MM.1S (cell line): Measurements from ENCODE around the gene CDC25A.

ENCODE experiments used
- DNase-seq: peaks from one replicate; pipeline ENCODE4 v3.0.0-alpha.2; 2015
- H2AFZ ChIP-seq: fragments of 300-600 bp; sonication (generic); 2 replicates; pipeline ENCODE4 v1.6.0; 2016; ENCODE audit warnings: antibody characterized with exemption, low read length
- H3F3A ChIP-seq: fragments of 300-600 bp; sonication (generic); 2 replicates; pipeline ENCODE4 v1.6.1; 2016; ENCODE audit warnings: mild to moderate bottlenecking, antibody characterized with exemption, low read length, moderate library complexity, mixed read lengths; ENCODE audit not compliant: insufficient read depth
- H3K27ac ChIP-seq: fragments of 300-600 bp; sonication (generic); 2 replicates; pipeline ENCODE4 v1.5.1; 2016; ENCODE audit warnings: mild to moderate bottlenecking, low read length
- H3K27me3 ChIP-seq: fragments of 300-600 bp; sonication (generic); replicated peaks from 2 replicates; pipeline ENCODE4 v1.6.0; 2016; ENCODE audit warnings: low read length; ENCODE audit not compliant: insufficient read depth
- H3K36me3 ChIP-seq: fragments of 300-600 bp; sonication (generic); replicated peaks from 2 replicates; pipeline ENCODE4 v1.6.1; 2016; ENCODE audit warnings: mild to moderate bottlenecking, low read length, mixed read lengths; ENCODE audit not compliant: insufficient read depth
- H3K4me1 ChIP-seq: fragments of 300-600 bp; sonication (generic); 2 replicates; pipeline ENCODE4 v1.6.1; 2016; ENCODE audit warnings: low read length, mixed read lengths
- H3K4me2 ChIP-seq: fragments of 300-600 bp; sonication (generic); 2 replicates; pipeline ENCODE4 v1.6.0; 2016; ENCODE audit warnings: low read depth, low read length
- H3K4me3 ChIP-seq: fragments of 300-600 bp; sonication (generic); 2 replicates; pipeline ENCODE4 v1.5.1; 2016; ENCODE audit warnings: low read length, mixed read lengths
- H3K79me2 ChIP-seq: fragments of 300-600 bp; sonication (generic); 2 replicates; pipeline ENCODE4 v1.6.1; 2016; ENCODE audit warnings: mixed run types, low read length, mixed read lengths
- H3K9ac ChIP-seq: fragments of 300-600 bp; sonication (generic); 2 replicates; pipeline ENCODE4 v1.6.1; 2016; ENCODE audit warnings: low read length, mixed read lengths
- H3K9me2 ChIP-seq: fragments of 300-600 bp; sonication (generic); replicated peaks from 2 replicates; pipeline ENCODE4 v1.6.1; 2016; ENCODE audit warnings: mild to moderate bottlenecking, low read length, mixed read lengths; ENCODE audit not compliant: insufficient read depth
- H3K9me3 ChIP-seq: fragments of 300-600 bp; sonication (generic); replicated peaks from 2 replicates; pipeline ENCODE4 v1.6.1; 2016; ENCODE audit warnings: mild to moderate bottlenecking, low read length, mixed read lengths; ENCODE audit not compliant: insufficient read depth
- H4K20me1 ChIP-seq: fragments of 300-600 bp; sonication (generic); 2 replicates; pipeline ENCODE4 v1.6.1; 2016; ENCODE audit warnings: mild to moderate bottlenecking, low read length, moderate library complexity, mixed read lengths; ENCODE audit not compliant: insufficient read depth
- EZH2 ChIP-seq: fragments of 300-600 bp; sonication (generic); optimal IDR thresholded peaks from 2 replicates; pipeline ENCODE3; 2017; ENCODE audit warnings: low read depth, mild to moderate bottlenecking, antibody characterized with exemption, low read length, mixed read lengths
- EZH2phosphoT487 ChIP-seq: fragments of 300-600 bp; sonication (generic); IDR thresholded peaks from 2 replicates; pipeline ENCODE4 v1.6.1; 2018; ENCODE audit warnings: antibody characterized with exemption, low read length
- TF ChIP-seq, protein P1 (sequence below): fragments of 300-600 bp; sonication (generic); IDR thresholded peaks from 2 replicates; pipeline ENCODE4 v1.5.1; 2016; ENCODE audit warnings: antibody characterized with exemption, low read length, mixed read lengths

CDC25A gene

DNA sequence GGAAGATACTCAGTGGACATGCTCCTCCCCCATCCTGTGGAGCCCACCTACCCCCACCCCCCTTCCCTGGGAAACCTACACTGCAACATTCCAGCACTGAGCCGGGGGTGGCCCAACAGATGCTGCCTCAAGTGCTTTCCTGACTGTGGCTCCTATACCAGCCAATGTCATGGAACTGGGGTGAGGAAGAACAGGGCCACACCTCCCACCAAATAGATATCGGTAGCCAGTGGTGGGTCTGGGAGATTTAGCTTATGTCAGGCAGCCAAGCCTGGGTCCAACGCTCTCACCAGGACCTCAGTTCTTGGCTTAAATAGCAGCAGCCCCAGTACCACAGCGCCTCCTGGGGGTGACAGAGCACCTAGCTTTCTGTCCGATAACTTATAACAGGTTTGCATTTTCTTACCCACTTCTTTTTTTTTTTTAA is 30.3 kb downstream of the CDC25A start:
- Histone ChIP-seq H3K27ac (no peak overlapping the region), H3K9ac (no peak overlapping the region)

DNA sequence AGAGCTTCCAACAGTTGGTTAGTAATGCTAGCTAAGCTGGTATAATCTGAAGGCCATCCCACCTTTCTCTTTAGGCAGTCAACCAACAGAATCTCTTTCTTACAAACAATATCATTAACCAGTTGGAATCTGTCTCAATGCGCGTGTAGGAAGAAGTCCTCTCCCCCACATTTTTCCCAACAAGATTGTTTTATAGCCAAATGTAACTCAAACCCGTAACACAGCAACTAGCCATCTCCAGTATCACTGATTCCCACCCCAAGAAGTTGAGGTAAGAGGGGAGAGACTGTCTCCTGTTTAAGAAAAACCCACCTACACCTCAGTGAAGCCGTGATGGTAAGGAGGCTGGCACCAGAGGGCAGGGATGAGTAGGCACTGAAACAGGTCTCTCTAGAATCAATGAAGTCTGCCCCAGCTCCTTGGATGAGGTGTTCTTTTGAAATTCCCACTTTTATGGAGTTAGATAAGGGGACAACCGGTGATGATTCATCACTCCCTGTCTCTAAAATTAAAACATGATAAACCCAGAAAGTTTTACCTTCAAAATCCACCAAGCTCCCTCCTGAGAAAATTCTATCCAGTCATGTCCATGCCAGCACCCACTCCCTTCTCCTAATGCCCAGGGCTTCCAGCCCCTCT is 30.9 kb downstream of the CDC25A start:
- no peak overlapping the region for H2AFZ ChIP-seq
- H3K4me3 ChIP-seq: no peak overlapping the region
- peaks cover 10% of the 10 kb centered on the region for H3K36me3 ChIP-seq
- H3K79me2 ChIP-seq: no peaks in the 10 kb centered on the region
- no peak overlapping the region for H3K9ac ChIP-seq
- H3K27ac ChIP-seq: no peak overlapping the region
- no peak overlapping the region for H3K4me2 ChIP-seq
- no peaks in the 10 kb centered on the region for H3K9me3 ChIP-seq
- no peak for TF ChIP-seq EZH2
- TF ChIP-seq, protein P1, sequence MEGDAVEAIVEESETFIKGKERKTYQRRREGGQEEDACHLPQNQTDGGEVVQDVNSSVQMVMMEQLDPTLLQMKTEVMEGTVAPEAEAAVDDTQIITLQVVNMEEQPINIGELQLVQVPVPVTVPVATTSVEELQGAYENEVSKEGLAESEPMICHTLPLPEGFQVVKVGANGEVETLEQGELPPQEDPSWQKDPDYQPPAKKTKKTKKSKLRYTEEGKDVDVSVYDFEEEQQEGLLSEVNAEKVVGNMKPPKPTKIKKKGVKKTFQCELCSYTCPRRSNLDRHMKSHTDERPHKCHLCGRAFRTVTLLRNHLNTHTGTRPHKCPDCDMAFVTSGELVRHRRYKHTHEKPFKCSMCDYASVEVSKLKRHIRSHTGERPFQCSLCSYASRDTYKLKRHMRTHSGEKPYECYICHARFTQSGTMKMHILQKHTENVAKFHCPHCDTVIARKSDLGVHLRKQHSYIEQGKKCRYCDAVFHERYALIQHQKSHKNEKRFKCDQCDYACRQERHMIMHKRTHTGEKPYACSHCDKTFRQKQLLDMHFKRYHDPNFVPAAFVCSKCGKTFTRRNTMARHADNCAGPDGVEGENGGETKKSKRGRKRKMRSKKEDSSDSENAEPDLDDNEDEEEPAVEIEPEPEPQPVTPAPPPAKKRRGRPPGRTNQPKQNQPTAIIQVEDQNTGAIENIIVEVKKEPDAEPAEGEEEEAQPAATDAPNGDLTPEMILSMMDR: no peak
- TF ChIP-seq EZH2phosphoT487: no peak
- H4K20me1 ChIP-seq: no peaks in the 10 kb centered on the region
- peaks cover 22% of the 10 kb centered on the region for H3F3A ChIP-seq
- no peaks in the 10 kb centered on the region for H3K4me1 ChIP-seq
- no peaks in the 10 kb centered on the region for H3K27me3 ChIP-seq
- no peak for DNase-seq
- H3K9me2 ChIP-seq: no peaks in the 10 kb centered on the region

More for the DNA sequence above, 30.3 kb downstream of the CDC25A start:
- Histone ChIP-seq H3K4me2 (no peak overlapping the region), H4K20me1 (no peaks in the 10 kb centered on the region), H2AFZ (no peak overlapping the region), H3F3A (peaks cover 22% of the 10 kb centered on the region), H3K79me2 (no peaks in the 10 kb centered on the region), H3K9me3 (no peaks in the 10 kb centered on the region), H3K9me2 (no peaks in the 10 kb centered on the region), H3K4me1 (no peaks in the 10 kb centered on the region), H3K4me3 (no peak overlapping the region), H3K27me3 (no peaks in the 10 kb centered on the region), H3K36me3 (peaks cover 10% of the 10 kb centered on the region)
- TF ChIP-seq EZH2phosphoT487: no peak
- no peak for TF ChIP-seq EZH2
- TF ChIP-seq, protein P1: peak; percentile 61
- peak; percentile 48 for DNase-seq

DNA sequence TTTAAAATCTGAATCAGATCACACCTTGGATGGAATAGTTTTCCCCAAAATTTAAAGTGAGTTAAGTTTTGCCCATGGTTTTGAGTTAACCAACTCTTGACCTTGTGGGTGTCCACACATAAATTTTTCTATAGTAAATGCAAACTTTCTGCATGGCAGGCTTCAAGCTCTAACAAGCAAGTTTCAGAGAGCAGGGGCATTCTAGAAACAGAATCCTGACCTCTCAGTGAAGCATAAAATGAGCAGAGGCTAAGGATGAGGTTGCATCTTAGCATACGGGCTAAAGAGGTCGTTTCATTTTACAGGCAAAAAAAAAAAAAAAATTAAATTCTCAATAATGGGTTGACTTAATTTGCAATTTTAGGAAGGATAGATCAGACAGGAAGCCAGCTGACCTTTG is 32.1 kb downstream of the CDC25A start:
- Histone ChIP-seq H3K9me3 (no peaks in the 10 kb centered on the region), H3F3A (peaks cover 22% of the 10 kb centered on the region), H3K79me2 (no peaks in the 10 kb centered on the region), H3K27ac (no peak overlapping the region), H3K9ac (no peak overlapping the region), H4K20me1 (no peaks in the 10 kb centered on the region), H3K4me2 (no peak overlapping the region), H3K9me2 (no peaks in the 10 kb centered on the region), H3K36me3 (peaks cover 10% of the 10 kb centered on the region), H3K4me3 (no peak overlapping the region), H3K4me1 (no peaks in the 10 kb centered on the region), H3K27me3 (no peaks in the 10 kb centered on the region), H2AFZ (no peak overlapping the region)
- TF ChIP-seq, protein P1: no peak
- TF ChIP-seq EZH2phosphoT487 (no peak), EZH2 (no peak)
- no peak for DNase-seq
